HG02870 (cell line): Measurements from ENCODE around the gene RAI14.
"Not testable (repeated sequence)": the region's sequence is repeated elsewhere in the genome, so short reads cannot be mapped to it uniquely, and the experiment has no call there.

Experiments
- ATAC-seq: cut with Tn5 transposase; IDR thresholded peaks from one replicate; pipeline ENCODE4 v1.9.1; 2021; ENCODE audit warnings: mild to moderate bottlenecking, moderate library complexity; ENCODE audit not compliant: unreplicated experiment

RAI14 gene

DNA sequence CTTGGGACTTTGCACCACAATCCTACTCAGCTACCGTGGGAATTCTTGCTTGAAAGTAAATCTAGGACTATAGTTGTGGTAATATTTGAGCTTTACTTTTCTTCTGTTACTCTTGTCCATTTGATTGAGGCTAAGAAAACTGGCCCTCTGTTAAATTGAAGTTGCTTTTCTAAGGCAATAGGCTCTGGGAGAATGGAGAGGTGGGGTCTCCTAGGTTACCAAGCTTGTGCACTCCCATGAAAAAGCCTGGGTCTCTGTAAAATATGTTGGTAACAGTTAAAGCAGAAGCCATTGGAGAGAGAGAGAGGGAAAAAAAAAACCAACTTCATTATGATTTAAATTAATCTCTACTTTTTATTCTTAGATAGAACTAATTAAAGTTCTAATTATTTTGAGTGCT, 68.6 kb downstream of the RAI14 start:
- no peak for ATAC-seq

DNA sequence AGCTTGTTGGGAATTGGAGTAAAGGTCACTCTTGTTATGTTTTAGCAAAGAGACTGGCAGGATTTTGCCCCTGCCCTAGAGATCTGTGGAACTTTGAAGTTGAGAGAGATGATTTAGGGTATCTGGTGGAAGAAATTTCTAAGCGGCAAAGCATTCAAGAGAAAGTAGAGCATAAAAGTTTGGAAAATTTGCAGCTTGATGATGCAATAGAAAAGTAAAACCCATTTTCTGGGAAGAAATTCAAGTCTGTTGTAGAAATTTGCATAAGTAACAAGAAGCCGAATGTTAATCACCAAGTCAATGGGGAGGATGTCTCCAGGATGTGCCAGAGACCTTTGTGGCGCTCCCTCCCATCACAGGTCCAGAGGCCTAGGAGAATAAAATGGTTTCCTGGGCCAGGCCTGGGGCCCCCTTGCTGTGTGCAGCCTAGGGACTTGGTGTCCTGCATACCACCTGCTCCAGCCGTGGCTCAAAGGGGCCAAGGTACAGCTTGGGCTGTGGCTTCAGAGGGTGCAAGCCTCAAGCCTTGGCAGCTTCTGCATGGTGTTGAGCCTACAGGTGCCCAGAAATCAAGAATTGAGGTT, 71.1 kb downstream of the RAI14 start:
- not testable (repeated sequence) for ATAC-seq

- ATAC-seq: no peak
Observed at GRCh38 chr5:34728236-34728635, 72.1 kb downstream of the RAI14 start.

DNA sequence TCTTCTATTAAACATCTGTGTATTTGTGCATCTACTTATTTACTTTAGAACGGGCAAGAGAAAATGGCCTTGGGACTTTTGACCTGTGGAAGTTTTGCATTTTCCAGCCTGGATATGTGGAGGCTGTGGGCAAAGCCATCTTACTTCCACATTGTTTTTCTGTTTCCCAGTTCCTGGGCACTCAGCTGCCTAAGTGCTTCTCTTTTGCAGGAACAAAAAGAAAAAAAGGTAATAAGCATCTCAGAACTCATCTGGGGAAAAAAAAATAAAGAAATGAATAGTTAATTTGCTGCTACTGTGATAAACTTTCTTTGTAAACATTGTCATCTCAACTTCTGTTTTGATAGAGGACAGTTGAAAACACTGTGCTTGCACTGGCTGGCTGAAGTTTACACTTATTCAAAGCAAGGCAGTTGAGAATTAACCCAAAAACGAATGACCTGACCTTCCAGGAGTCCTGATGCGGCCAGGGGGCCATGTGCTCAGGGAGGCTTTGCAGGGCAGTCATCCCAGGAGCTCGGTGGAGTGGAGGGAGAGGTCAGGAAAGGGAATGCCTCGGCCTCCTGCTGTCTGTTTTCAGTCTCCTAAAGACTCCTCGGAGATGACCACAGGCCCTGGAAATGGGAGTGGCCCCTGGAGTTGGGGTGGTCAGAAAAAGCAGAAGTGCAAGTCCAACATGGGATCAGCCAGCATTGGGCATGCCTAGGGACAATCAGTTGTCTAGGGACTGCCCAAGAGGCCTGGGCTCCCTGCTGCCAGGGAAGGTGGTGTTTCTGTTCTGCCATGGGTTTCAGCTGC, 75.5 kb downstream of the RAI14 start:
- no peak for ATAC-seq

GRCh38 chr5:34734326-34734725, 78.2 kb downstream of the RAI14 start:
- no peak for ATAC-seq

GRCh38 chr5:34735491-34736426, 79.6 kb downstream of the RAI14 start:
- ATAC-seq: no peak

DNA sequence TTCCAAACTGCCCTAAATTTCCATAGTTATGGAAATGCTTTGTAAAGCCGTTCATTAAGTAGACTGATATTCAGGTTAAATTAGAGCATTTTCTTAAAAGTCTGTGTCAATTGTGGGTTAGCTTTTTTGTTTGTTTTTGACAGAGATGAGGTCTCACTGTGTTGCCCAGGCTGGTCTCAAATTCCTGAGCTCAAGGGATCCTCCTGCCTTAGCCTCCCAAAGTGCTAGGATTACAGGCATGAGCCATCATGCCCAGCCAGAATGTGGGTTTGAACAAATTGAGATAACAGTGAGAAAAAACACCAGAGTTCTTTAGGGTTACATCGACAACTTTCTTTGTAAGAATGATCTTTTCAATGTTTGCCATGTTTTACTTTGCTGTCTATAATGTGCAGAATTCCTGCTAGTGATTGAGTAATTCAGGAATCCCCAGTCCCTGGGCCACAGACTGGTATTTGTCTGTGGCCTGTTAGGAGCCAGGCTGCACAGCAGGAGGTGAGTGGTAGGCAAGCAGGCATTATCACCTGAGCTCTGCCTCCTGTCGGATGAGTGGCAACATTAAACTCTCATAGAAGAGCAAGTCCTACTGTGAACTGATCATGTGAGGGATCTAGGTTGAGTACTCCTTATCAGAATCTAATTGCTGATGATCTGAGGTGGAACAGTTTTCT, 80.5 kb downstream of the RAI14 start:
- ATAC-seq: no peak

- ATAC-seq: no peak
Observed at GRCh38 chr5:34737731-34738130, 81.6 kb downstream of the RAI14 start.

DNA sequence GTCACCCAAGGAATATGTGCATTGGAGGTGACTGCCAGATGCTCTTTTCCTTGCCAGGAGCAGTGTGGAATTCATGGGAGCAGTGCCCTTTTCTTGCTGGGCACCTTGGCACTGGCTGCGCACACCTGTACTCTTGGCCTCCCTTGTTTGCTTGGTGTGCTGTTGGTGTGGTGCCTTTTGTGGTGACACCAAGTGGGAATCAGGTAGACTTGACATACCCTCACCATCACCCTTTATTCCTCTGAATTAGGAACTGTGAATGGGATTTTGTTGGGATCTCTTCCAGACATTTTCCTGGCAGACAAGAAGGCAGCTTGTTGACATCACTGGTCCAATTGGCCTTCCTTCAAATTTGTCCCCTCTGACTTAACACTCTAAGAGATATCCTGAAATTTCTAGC, 82.3 kb downstream of the RAI14 start:
- no peak for ATAC-seq

- ATAC-seq: no peak
Observed at GRCh38 chr5:34740389-34740806, 84.3 kb downstream of the RAI14 start.

DNA sequence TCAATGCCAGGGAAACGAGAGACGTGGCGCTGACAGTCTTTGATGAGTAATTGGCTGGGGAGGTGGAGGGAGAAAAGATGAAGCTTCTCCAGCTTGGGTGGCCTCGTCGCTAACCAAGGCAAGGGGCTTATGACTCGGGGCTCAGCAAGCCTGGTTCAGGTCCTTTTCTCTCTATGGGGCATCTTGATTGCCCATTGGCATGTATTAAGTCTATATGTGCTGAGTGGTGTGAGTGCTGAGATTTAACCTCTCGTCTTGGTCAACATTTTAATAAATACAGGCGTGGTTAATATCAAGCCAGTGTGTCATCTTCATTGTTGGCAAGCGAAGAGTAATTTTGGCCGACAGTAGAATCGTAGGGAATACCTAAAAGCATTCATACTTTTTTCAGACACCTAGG, 85.9 kb downstream of the RAI14 start:
- no peak for ATAC-seq

- no peak for ATAC-seq
Observed at GRCh38 chr5:34743878-34744277, 87.8 kb downstream of the RAI14 start.

GRCh38 chr5:34748431-34748830, 92.3 kb downstream of the RAI14 start:
- no peak for ATAC-seq

GRCh38 chr5:34749431-34749873, 93.3 kb downstream of the RAI14 start:
- no peak for ATAC-seq

DNA sequence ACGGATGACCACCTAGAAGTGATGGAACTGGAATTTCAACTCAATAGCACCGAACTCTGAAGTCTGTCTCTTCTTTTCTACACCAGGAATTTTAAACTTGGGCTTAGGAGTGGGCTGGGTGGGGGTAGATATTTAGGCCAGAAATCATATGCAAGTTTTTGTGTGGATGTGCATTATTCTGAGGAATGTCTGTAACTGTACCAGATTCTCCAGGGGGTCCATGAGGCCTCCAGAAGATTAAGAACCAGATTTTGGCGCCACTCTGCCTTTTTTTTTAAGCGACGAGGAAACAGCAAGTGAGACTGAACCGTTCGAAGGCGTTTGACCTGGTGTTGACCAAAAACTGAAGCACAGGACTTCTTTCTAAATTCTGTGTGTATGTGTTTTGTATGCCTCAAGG, 94.1 kb downstream of the RAI14 start:
- ATAC-seq: no peak

DNA sequence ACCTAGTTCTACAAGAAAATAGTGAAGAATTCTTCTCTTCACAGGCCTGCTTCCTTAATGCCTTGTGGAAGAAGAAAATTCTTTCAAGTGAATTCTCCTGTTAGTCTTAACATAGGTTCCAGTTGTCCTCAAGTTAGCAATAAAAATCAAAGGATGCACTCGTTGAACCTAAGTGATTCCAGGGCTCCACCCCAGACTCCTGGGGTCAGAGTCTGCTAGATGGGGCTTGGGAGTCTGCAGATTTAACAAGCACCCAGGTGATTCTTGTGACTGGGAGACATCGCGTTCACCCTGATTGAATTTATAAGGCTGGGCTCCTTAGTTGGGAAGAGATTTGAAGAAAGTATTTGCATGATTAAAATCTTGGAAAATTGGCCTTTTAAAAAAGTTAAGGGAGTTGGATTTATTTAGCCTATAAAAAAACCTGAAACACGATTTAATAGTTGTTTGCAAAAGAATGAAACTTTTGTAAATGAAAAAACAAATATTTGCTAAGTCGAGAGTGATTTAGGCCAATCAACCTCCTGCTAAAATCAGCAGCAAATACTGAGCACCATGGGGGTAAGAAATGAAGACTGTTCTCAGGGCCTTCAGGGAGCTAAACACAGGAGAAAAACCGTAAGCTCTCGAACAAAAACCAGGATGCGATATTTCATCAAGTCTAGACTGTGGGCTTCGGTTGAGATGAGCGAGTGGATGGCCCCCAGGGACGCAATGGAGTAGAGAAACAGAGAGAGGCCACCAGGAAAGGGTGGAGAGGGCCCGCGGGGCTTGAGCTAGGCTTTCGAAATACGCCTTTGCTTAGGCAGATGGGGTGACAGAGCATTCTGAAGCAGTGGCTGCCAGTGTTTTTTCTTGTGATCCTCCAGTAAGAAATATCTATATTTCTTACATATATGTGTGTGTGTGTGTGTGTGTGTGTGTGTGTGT, 95.9 kb downstream of the RAI14 start:
- ATAC-seq: no peak

DNA sequence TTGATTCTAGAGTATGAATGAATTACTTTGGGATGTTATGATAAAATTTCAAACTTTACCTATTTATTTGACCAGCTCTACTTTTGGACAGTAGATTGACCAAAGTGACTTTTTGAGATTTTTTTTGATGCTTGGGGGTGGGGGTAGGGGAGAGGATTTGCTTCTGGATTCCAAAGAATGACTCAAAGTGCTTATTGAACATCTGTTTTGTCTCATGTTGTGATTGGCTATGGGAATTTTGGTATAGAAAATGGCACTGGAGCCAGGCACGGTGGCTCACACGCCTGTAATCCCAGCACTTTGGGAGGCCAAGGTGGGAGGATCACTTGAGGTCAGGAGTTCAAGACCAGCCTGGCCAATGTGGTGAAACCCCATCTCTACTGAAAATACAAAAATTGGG, 97.1 kb downstream of the RAI14 start:
- not testable (repeated sequence) for ATAC-seq

DNA sequence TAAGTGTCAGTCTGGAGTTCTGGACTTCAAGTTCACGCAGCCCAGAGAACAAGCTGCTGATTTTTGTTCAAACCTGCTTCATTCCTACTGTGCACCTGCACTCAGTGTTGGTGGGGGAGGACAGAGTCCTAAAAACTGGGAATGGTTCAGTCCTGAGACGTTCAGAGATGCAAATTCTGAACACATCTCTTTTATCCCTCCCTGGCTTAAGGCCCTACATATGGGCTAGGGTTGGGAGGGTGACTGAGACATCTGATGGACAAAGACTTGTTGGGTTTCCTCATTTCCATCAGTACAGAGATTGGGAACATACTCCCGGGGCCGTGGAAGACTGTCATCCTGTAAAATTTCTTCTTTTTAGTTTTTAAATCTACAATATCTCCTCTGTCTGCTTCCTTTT, 99.8 kb downstream of the RAI14 start:
- no peak for ATAC-seq

GRCh38 chr5:34756781-34757624, 100.9 kb downstream of the RAI14 start:
- ATAC-seq: no peak
